Pancreas (tissue), 10 donors: ENCODE data around the gene C1RL. TPM values are rescaled to one million over a fixed set of nuclear protein-coding genes. Genes with fewer than 3 reads are reported as not detected.
A peak's percentile ranks its signal among the peaks of the same experiment; 100 is the strongest.

ENCODE experiments used
- ATAC-seq, 4 donors: fragments of 200-7000 bp; cut with Tn5 transposase; one replicate each; pipeline versions ENCODE4 v1.8.0 to v1.9.1; 2020; ENCODE audit warnings: mild to moderate bottlenecking in 4 of 4, moderate library complexity in 4 of 4
- DNase-seq, 6 donors: peaks; one replicate each; pipeline ENCODE4 v3.0.0-alpha.2; 2020
- FAIRE-seq: peaks from 2 replicates; lab custom pipeline; 2012; peaks lifted over from hg19 to GRCh38; lab: Jason Lieb, UNC
- H3K27ac ChIP-seq, 4 donors: fragments of 200-600 bp; sonication (generic); 1 replicate in 3 of 4; 2 replicates in 1 of 4; pipeline versions ENCODE4 v1.5.0 to v1.8.0; 2020
- H3K27me3 ChIP-seq, 4 donors: fragments of 200-600 bp; one replicate each; pipeline ENCODE4 v1.8.0; 2021
- H3K36me3 ChIP-seq, 3 donors: fragments of 200-600 bp; sonication (generic) in 1 of 3; one replicate each; pipeline versions ENCODE4 v1.5.0 to v1.8.0; 2020 to 2021
- H3K4me1 ChIP-seq, 3 donors: fragments of 200-600 bp; one replicate each; pipeline ENCODE4 v1.8.0; 2021
- H3K4me3 ChIP-seq, 4 donors: fragments of 200-600 bp; sonication (generic) in 2 of 4; one replicate each; pipeline versions ENCODE4 v1.5.0 to v1.8.0; 2020 to 2021
- H3K9me3 ChIP-seq, 4 donors: fragments of 200-600 bp; one replicate each; pipeline ENCODE4 v1.8.0; 2021
- WGBS, 2 donors: extraction: QIAGEN DNeasy Blood & Tissue Kit; methylation state at CpG; one replicate each; pipeline ENCODE4 v1.1.7; 2013; 5-methylcytosine and 5-hydroxymethylcytosine counted together
- intact Hi-C, 3 donors: fragments of 100-400 bp; cut with DNase I; formaldehyde crosslinking; loops; one replicate each; pipeline versions ENCODE4 v1.11.1 to v1.14.2; 2022
- polyA plus RNA-seq, 2 donors: library from polyadenylated mRNA; stranded (reverse); fragments of 200-250 nt; gene quantifications; one replicate each; pipeline ENCODE4 v1.2.3, GENCODE V29; 2013
- total RNA-seq, 6 donors: library from RNA; stranded (reverse); fragmentation: NEBNext Ultra II Directional in 4 of 6; extraction: Animal tissue kit (Norgen Biotek cat#: 25700) in 4 of 6; gene quantifications; one replicate each; pipeline versions ENCODE4 v1.2.1 to v1.2.4, GENCODE V29; 2021 to 2023
- TF ChIP-seq, protein P1 (sequence below), 4 donors: fragments of 200-600 bp; sonication (generic) in 3 of 4; IDR thresholded peaks; one replicate each; pipeline versions ENCODE4 v1.5.0 to v1.8.0; 2021; ENCODE audit warnings: antibody characterized with exemption in 4 of 4
- donor health status: healthy with polysubstance abuse.
- donor health status: DM: no; HTN: no; CAD: no; lungs with moderate emphysema.
- donor health status: DM: no; HTN: no; CAD: no.
- donor health status: control.
- donor health status: control.
- donor health status: Bipolar disorder and iron deficiency.
- donor health status: DM: yes; HTN: yes; CAD: no.
- donor health status: DM: no; HTN: no; CAD: no.
- donor health status: DM: no; HTN: no; CAD: no.
- donor health status: DM: yes; HTN: yes; CAD: no.

The C1RL gene
- total and polyA plus RNA-seq, 8 donors, result 36.5 to 60.5 (median 44.7) TPM

DNA sequence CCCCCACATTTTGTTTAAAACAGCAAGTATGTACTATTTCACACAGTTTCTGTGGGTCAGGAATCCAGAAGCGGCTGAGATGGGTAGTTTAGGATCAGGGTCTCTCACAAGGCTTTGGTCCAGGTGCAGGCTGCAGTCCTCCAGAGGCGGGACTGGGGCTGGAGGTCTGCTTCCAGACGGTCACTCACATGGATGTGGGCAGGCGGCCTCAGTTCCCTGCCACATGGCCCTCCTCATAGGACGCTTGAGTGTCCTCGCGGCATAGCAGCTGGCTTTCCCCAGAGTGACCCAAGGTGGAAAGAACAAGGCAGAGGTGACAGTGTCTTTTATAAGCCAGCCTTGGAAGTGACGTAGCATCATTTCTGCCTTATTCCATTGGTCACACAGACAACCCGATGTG lies 7.9 kb upstream of the C1RL start:
- H3K9me3 ChIP-seq, result no peaks in the 10 kb centered on the region
- no peak for ATAC-seq
- no peak for FAIRE-seq
- H3K36me3 ChIP-seq, result no peaks in the 10 kb centered on the region
- TF ChIP-seq, protein P1, sequence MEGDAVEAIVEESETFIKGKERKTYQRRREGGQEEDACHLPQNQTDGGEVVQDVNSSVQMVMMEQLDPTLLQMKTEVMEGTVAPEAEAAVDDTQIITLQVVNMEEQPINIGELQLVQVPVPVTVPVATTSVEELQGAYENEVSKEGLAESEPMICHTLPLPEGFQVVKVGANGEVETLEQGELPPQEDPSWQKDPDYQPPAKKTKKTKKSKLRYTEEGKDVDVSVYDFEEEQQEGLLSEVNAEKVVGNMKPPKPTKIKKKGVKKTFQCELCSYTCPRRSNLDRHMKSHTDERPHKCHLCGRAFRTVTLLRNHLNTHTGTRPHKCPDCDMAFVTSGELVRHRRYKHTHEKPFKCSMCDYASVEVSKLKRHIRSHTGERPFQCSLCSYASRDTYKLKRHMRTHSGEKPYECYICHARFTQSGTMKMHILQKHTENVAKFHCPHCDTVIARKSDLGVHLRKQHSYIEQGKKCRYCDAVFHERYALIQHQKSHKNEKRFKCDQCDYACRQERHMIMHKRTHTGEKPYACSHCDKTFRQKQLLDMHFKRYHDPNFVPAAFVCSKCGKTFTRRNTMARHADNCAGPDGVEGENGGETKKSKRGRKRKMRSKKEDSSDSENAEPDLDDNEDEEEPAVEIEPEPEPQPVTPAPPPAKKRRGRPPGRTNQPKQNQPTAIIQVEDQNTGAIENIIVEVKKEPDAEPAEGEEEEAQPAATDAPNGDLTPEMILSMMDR (IDR thresholded peaks at IDR 0.05), result no peak
- no peak overlapping the region for H3K27ac ChIP-seq
- intact Hi-C loops, result no loop called here
- H3K4me1 ChIP-seq, result peaks cover 0 to 7% (median 0%) of the 10 kb centered on the region in 3 donors
- no peak overlapping the region for H3K4me3 ChIP-seq
- WGBS, 2 donors, result 81 to 93% methylated on average over 9 of the region's 9 CpGs
- no peak for DNase-seq
- no peaks in the 10 kb centered on the region for H3K27me3 ChIP-seq

DNA sequence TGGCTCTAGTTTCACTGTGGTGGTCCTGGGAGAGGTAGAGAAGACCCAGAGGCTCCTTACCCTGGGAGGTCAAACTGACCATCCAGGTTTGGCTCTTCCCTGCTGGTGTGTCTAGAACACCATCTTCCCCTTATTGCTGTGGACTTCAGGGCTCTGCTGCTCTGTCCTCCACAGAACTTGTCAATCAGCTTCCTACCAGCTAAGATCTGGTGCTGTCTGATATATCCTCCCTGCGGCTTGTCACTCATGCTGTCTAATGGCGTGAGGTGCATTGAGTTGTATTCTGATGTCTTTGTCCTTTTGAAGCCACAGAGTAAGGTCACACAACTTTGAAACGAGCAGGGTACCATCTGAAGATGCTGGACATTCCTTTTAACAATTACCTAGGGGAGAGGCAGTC lies 7.2 kb upstream of the C1RL start:
- no peak for FAIRE-seq
- 73 to 76% methylated on average over 3 of the region's 3 CpGs for WGBS, 2 donors
- TF ChIP-seq, protein P1 (IDR thresholded peaks at IDR 0.05), result no peak
- Histone ChIP-seq H3K27ac (no peak overlapping the region), H3K9me3 (no peaks in the 10 kb centered on the region), H3K27me3 (no peaks in the 10 kb centered on the region), H3K36me3 (no peaks in the 10 kb centered on the region), H3K4me1 (peaks cover 0 to 7% (median 0%) of the 10 kb centered on the region in 3 donors), H3K4me3 (no peak overlapping the region)
- intact Hi-C loops, result no loop called here
- no peak for ATAC-seq
- no peak for DNase-seq

DNA sequence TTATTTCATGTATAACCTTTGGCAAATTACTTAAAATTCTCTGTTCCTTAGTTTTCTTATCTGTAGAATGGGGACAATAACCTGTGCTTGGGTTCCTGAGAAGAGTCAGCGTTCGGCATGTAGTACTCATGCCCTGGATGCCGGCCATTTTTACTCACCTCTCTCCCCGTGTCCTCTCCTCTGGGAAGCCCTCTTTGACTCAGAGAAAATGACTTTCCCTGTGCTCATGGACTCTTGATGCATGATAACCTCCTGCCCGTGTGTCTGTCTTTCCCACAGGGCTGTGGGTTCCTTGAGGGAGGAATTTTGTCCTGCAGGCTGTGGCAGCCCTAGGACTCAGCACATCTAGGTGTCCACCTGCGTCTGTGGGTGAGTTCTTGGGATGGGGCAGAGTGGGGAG lies 5.8 kb upstream of the C1RL start:
- Histone ChIP-seq H3K36me3 (no peaks in the 10 kb centered on the region), H3K4me1 (peaks cover 0 to 7% (median 0%) of the 10 kb centered on the region in 3 donors), H3K4me3 (no peak overlapping the region), H3K9me3 (no peaks in the 10 kb centered on the region), H3K27ac (no peak overlapping the region), H3K27me3 (no peaks in the 10 kb centered on the region)
- ATAC-seq (no peak), DNase-seq (no peak), FAIRE-seq (no peak)
- TF ChIP-seq, protein P1 (IDR thresholded peaks at IDR 0.05), result no peak
- 79 to 82% methylated on average over 6 of the region's 6 CpGs for WGBS, 2 donors
- intact Hi-C loops, result no loop called here

DNA sequence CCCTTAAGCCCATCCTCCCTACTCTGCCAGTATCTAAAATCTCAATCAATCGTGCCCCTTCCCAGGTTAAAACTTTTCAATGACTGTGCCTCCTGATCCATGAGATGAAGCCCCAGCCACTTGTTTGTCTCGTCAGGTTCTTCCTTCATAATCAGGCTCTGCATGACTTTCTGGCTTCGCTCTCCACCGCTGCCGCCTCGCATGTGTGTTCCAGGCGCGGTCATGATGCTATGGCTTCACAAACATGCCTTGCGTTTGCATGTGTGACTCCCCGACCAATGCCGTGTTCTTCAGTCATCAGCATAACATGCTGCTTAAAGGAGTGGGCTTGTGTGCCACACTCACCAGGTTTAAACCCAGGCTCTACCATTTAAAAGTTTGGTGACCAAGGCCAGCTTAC lies 5.0 kb upstream of the C1RL start:
- DNase-seq (peak in 1 of 6 donors; percentile 30), ATAC-seq (no peak), FAIRE-seq (no peak)
- TF ChIP-seq, protein P1 (IDR thresholded peaks at IDR 0.05), result no peak
- peaks cover 0 to 7% (median 5%) of the 10 kb centered on the region in 3 donors for H3K4me1 ChIP-seq
- no peak overlapping the region for H3K4me3 ChIP-seq
- H3K9me3 ChIP-seq, result no peaks in the 10 kb centered on the region
- intact Hi-C loops, result no loop called here
- H3K27me3 ChIP-seq, result no peaks in the 10 kb centered on the region
- WGBS, 2 donors, result 77 to 82% methylated on average over 11 of the region's 11 CpGs
- H3K36me3 ChIP-seq, result no peaks in the 10 kb centered on the region
- H3K27ac ChIP-seq, result no peak overlapping the region

DNA sequence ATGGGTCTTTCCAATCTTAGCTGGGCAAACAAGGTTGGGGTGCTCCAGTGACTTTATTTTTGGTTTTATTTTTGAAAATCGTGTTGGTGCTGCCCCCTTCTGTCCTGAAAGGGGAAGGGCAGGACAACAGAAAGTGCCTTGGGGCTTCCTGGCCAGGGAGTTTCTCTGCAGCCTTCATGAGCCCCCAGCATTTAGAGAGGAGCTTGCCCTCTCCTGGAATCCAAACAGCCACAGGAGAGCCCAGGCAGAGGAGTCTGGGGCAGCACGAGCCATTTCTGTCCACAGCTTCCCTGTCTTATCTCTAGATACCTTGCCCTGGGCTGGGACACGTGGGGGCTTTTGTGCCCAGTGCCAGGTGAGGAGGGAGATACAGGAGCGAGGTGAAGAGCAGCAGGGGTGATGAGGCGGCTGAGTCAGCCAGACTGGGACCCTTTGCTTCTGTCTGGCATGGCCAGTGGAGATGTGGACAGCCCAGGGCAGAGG lies 4.4 kb upstream of the C1RL start:
- Histone ChIP-seq H3K4me3 (no peak overlapping the region), H3K4me1 (peaks cover 0 to 7% (median 5%) of the 10 kb centered on the region in 3 donors), H3K27ac (no peak overlapping the region), H3K27me3 (no peaks in the 10 kb centered on the region), H3K36me3 (no peaks in the 10 kb centered on the region), H3K9me3 (no peaks in the 10 kb centered on the region)
- FAIRE-seq (no peak), DNase-seq (peak in 1 of 6 donors; percentile 46), ATAC-seq (peak in 3 of 4 donors; percentile 19 to 33 (median 23))
- TF ChIP-seq, protein P1 (IDR thresholded peaks at IDR 0.05), result peak; percentile 77 to 83 (median 80)
- intact Hi-C loops, result no loop called here
- 16 to 34% methylated on average over 5 of the region's 5 CpGs for WGBS, 2 donors
